Smooth muscle cell of the pulmonary artery (primary cell): ENCODE data around the gene UBE2R2. TPM values are rescaled to one million over a fixed set of nuclear protein-coding genes. Genes with fewer than 3 reads are reported as not detected.

Source experiments
- total RNA-seq: library from RNA; depleted of rRNA; stranded (reverse); fragments of >200 nt; gene quantifications from 2 replicates; pipeline ENCODE4 v1.2.3, GENCODE V29; 2014

The UBE2R2 gene
- 24.4 and 27.7 TPM in 2 replicates for total RNA-seq

GRCh38 chr9:33816327-33817252, at the start of gene UBE2R2:
TSS of gene UBE2R2 (plus strand) at chr9:33817160. CDS start at chr9:33817758, 598 bp downstream.

GRCh38 chr9:33795281-33795680, 21.7 kb upstream of the UBE2R2 start, which contains the start of gene PRSS3:
TSS of gene PRSS3 (plus strand) at chr9:33795561. CDS start at chr9:33795574, 13 bp downstream.

Other genes with a start within 250 kb of the UBE2R2 start
- 12.1 and 14.8 TPM in 2 replicates for gene PRSS3, start 21.6 kb upstream of the UBE2R2 start, total RNA-seq
- 14.1 and 17.6 TPM in 2 replicates for gene UBAP2, start 231.7 kb downstream of the UBE2R2 start, total RNA-seq